SK-N-SH treated with all-trans-retinoic acid at 6 μM for 48 hours (cell line): ENCODE data around the gene RHAG.
"Not testable (repeated sequence)": the region's sequence is repeated elsewhere in the genome, so short reads cannot be mapped to it uniquely, and the experiment has no call there.

ENCODE experiments used
- ATAC-seq: fragments of 200-7000 bp; cut with Tn5 transposase; 3 replicates; pipeline ENCODE4 v1.9.1; 2020; ENCODE audit warnings: mild to moderate bottlenecking, moderate library complexity
- ARNTL ChIP-seq: fragments of 450-650 bp; formaldehyde crosslinking; IDR thresholded peaks from 2 replicates; pipeline ENCODE4 v1.5.0; 2020; ENCODE audit warnings: low read depth, mild to moderate bottlenecking, moderate library complexity, borderline replicate concordance
- BACH2 ChIP-seq: fragments of 250-450 bp; sonication (Bioruptor Pico); IDR thresholded peaks from 2 replicates; pipeline ENCODE4 v1.9.0; 2021; ENCODE audit warnings: mild to moderate bottlenecking, borderline replicate concordance
- CSDC2 ChIP-seq: fragments of 250-450 bp; sonication (Bioruptor Pico); IDR thresholded peaks from 2 replicates; pipeline ENCODE4 v1.5.0; 2020; ENCODE audit warnings: mild to moderate bottlenecking, moderate library complexity
- ESRRG ChIP-seq: fragments of 250-450 bp; sonication (Bioruptor Pico); IDR thresholded peaks from 2 replicates; pipeline ENCODE4 v1.6.1; 2021; ENCODE audit warnings: mild to moderate bottlenecking
- GLIS3 ChIP-seq: fragments of 250-450 bp; sonication (Bioruptor Pico); IDR thresholded peaks from 2 replicates; pipeline ENCODE4 v1.5.0; 2020; ENCODE audit warnings: mild to moderate bottlenecking, moderate library complexity
- ISL1 ChIP-seq: fragments of 250-450 bp; sonication (Bioruptor Pico); IDR thresholded peaks from 2 replicates; pipeline ENCODE4 v2.1.2; 2022; ENCODE audit warnings: mild to moderate bottlenecking, moderate library complexity
- OSR1 ChIP-seq: fragments of 250-450 bp; sonication (Bioruptor Pico); IDR thresholded peaks from 2 replicates; pipeline ENCODE4 v1.8.0; 2022; ENCODE audit warnings: moderate library complexity, mild to moderate bottlenecking, inconsistent platforms
- PPARA ChIP-seq: fragments of 250-450 bp; sonication (Bioruptor Pico); IDR thresholded peaks from 2 replicates; pipeline ENCODE4 v1.5.0; 2020; ENCODE audit warnings: mild to moderate bottlenecking, borderline replicate concordance
- RARB ChIP-seq: fragments of 250-450 bp; sonication (Bioruptor Pico); IDR thresholded peaks from 2 replicates; pipeline ENCODE4 v1.8.0; 2021; ENCODE audit warnings: mild to moderate bottlenecking, moderate library complexity
- TCF4 ChIP-seq: fragments of 250-450 bp; sonication (Bioruptor Pico); IDR thresholded peaks from 2 replicates; pipeline ENCODE4 v1.8.0; 2021; ENCODE audit warnings: mild to moderate bottlenecking, moderate library complexity, borderline replicate concordance
- TOX ChIP-seq: fragments of 250-450 bp; sonication (Bioruptor Pico); IDR thresholded peaks from 2 replicates; pipeline ENCODE4 v1.8.0; 2021; ENCODE audit warnings: mild to moderate bottlenecking, moderate library complexity, borderline replicate concordance
- ZC3H10 ChIP-seq: fragments of 250-450 bp; sonication (Bioruptor Pico); IDR thresholded peaks from 2 replicates; pipeline ENCODE4 v1.5.1; 2021; ENCODE audit warnings: mild to moderate bottlenecking, moderate library complexity
- ZFP3 ChIP-seq: fragments of 250-450 bp; sonication (Bioruptor Pico); IDR thresholded peaks from 2 replicates; pipeline ENCODE4 v1.5.0; 2020; ENCODE audit warnings: mild to moderate bottlenecking, moderate library complexity
- ZNF565 ChIP-seq: fragments of 450-650 bp; formaldehyde crosslinking; conservative IDR thresholded peaks from 2 replicates; pipeline ENCODE4 v1.5.0; 2020; ENCODE audit warnings: low read depth, mild to moderate bottlenecking, moderate library complexity
- ZNF70 ChIP-seq: fragments of 450-650 bp; formaldehyde crosslinking; IDR thresholded peaks from 2 replicates; pipeline ENCODE4 v1.5.0; 2020; ENCODE audit warnings: mild to moderate bottlenecking, moderate library complexity
- ZNF8 ChIP-seq: fragments of 450-650 bp; formaldehyde crosslinking; IDR thresholded peaks from 2 replicates; pipeline ENCODE4 v1.5.0; 2020; ENCODE audit warnings: mild to moderate bottlenecking, moderate library complexity
- TF ChIP-seq, protein P1 (sequence below): fragments of 250-450 bp; sonication (Bioruptor Pico); IDR thresholded peaks from 2 replicates; pipeline ENCODE4 v1.8.0; 2020; ENCODE audit warnings: mild to moderate bottlenecking, moderate library complexity, borderline replicate concordance
- TF ChIP-seq, protein P2 (sequence below): fragments of 250-450 bp; sonication (Bioruptor Pico); IDR thresholded peaks from 2 replicates; pipeline ENCODE4 v1.5.1; 2021; ENCODE audit warnings: mild to moderate bottlenecking, moderate library complexity
- TF ChIP-seq, protein P3 (sequence below): fragments of 250-450 bp; sonication (Bioruptor Pico); IDR thresholded peaks from 2 replicates; pipeline ENCODE4 v1.5.0; 2020; ENCODE audit warnings: mild to moderate bottlenecking, moderate library complexity
- TF ChIP-seq, protein P4 (sequence below): fragments of 250-450 bp; sonication (Bioruptor Pico); IDR thresholded peaks from 2 replicates; pipeline ENCODE4 v1.5.1; 2020; ENCODE audit warnings: low read depth, mild to moderate bottlenecking, moderate library complexity

RHAG gene

DNA sequence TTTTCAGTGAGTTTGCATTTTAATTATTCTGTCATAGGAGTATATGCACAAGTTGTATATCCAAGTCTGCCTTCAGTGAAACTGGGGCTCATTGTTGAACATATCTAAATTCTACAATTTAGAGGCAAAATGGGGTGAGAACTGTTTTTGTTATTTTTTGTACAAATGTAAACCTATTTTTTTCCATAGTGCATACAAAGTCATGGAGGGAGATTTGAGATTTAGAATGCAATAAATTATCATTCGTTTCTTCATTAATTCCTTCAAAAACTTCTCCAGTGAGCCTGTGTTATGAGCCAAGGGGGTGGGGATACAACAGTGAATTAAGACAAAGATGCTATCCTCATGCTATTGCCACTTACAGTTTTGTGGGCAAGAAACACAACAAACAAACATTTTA lies 29.8 kb upstream of the RHAG start:
- ATAC-seq: no peak
- TF ChIP-seq ZC3H10 (no peak), TOX (CRISPR knock-in tag) (no peak), RARB (CRISPR knock-in tag) (no peak), ZNF70 (CRISPR knock-in tag) (no peak), GLIS3 (no peak), ISL1 (CRISPR knock-in tag) (no peak)
- TF ChIP-seq, protein P1, sequence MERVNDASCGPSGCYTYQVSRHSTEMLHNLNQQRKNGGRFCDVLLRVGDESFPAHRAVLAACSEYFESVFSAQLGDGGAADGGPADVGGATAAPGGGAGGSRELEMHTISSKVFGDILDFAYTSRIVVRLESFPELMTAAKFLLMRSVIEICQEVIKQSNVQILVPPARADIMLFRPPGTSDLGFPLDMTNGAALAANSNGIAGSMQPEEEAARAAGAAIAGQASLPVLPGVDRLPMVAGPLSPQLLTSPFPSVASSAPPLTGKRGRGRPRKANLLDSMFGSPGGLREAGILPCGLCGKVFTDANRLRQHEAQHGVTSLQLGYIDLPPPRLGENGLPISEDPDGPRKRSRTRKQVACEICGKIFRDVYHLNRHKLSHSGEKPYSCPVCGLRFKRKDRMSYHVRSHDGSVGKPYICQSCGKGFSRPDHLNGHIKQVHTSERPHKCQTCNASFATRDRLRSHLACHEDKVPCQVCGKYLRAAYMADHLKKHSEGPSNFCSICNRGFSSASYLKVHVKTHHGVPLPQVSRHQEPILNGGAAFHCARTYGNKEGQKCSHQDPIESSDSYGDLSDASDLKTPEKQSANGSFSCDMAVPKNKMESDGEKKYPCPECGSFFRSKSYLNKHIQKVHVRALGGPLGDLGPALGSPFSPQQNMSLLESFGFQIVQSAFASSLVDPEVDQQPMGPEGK (CRISPR knock-in tag): no peak
- TF ChIP-seq, all 23 proteins: peak for 0

DNA sequence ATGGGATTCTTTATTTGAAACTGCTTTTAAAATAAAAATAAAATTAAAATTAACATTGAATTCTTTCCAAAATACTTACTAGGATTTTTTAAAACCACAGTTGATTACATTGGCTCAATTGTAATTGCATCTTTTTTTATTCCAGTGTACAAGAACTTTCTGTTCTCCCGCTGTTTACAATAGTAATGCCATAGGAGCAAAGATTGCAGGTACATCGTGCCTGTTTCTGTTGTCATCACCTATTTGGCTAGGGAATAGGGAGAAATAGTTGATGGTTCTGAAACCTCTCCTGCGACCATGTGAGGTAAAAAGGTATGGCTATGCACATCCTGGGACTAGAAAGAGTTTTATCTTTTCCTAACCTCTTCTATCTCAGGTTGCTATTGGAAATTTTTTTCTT lies 28.2 kb upstream of the RHAG start:
- no peak for TF ChIP-seq TCF4 (CRISPR knock-in tag)
- TF ChIP-seq, protein P1 (CRISPR knock-in tag): no peak
- no peak for TF ChIP-seq ZC3H10
- no peak for TF ChIP-seq ZNF565 (CRISPR knock-in tag)
- TF ChIP-seq, protein P2, sequence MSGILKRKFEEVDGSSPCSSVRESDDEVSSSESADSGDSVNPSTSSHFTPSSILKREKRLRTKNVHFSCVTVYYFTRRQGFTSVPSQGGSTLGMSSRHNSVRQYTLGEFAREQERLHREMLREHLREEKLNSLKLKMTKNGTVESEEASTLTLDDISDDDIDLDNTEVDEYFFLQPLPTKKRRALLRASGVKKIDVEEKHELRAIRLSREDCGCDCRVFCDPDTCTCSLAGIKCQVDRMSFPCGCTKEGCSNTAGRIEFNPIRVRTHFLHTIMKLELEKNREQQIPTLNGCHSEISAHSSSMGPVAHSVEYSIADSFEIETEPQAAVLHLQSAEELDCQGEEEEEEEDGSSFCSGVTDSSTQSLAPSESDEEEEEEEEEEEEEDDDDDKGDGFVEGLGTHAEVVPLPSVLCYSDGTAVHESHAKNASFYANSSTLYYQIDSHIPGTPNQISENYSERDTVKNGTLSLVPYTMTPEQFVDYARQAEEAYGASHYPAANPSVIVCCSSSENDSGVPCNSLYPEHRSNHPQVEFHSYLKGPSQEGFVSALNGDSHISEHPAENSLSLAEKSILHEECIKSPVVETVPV (CRISPR knock-in tag): no peak
- no peak for ATAC-seq

DNA sequence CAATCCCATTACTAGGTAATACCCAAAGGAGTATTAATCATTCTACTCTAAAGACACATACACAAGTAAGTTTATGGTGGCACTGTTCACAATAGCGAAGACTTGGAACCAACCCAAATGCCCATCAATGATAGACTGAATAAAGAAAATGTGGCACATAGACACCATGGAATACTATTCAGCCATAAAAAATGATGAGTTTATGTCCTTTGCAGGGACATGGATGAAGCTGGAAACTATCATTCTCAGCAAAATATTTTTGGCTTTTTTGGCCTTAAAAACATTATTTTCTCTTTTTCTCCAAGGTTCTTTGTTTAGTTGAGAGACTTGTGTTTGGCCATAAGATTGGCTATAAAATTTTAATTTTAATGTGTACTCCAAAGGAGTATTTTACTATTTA lies 27.4 kb upstream of the RHAG start:
- ATAC-seq: not testable (repeated sequence)

DNA sequence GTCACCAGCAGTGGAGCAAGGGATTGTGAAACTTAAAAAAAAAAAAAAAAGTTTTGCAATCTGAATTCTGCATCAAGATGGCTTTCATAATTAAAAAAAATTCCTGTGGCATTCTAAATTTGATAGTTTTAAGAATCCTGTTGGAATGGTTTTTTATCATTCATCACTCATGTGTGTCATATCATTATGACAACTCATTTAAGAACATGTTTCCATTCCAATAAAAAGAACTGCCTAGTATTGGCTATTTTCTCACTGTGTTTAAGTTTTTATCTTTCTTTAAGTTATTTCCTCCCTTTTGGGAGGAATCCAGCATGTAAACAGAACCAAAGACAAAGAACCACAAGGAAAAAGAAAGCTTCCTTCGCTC lies 26.2 kb upstream of the RHAG start:
- TF ChIP-seq GLIS3 (no peak), ZNF565 (CRISPR knock-in tag) (no peak), ESRRG (CRISPR knock-in tag) (no peak), OSR1 (CRISPR knock-in tag) (no peak), CSDC2 (no peak), ARNTL (CRISPR knock-in tag) (no peak), BACH2 (no peak), RARB (CRISPR knock-in tag) (no peak), ZFP3 (no peak), TCF4 (CRISPR knock-in tag) (no peak), PPARA (CRISPR knock-in tag) (no peak), ZNF8 (CRISPR knock-in tag) (no peak), TOX (CRISPR knock-in tag) (no peak)
- TF ChIP-seq, protein P3, sequence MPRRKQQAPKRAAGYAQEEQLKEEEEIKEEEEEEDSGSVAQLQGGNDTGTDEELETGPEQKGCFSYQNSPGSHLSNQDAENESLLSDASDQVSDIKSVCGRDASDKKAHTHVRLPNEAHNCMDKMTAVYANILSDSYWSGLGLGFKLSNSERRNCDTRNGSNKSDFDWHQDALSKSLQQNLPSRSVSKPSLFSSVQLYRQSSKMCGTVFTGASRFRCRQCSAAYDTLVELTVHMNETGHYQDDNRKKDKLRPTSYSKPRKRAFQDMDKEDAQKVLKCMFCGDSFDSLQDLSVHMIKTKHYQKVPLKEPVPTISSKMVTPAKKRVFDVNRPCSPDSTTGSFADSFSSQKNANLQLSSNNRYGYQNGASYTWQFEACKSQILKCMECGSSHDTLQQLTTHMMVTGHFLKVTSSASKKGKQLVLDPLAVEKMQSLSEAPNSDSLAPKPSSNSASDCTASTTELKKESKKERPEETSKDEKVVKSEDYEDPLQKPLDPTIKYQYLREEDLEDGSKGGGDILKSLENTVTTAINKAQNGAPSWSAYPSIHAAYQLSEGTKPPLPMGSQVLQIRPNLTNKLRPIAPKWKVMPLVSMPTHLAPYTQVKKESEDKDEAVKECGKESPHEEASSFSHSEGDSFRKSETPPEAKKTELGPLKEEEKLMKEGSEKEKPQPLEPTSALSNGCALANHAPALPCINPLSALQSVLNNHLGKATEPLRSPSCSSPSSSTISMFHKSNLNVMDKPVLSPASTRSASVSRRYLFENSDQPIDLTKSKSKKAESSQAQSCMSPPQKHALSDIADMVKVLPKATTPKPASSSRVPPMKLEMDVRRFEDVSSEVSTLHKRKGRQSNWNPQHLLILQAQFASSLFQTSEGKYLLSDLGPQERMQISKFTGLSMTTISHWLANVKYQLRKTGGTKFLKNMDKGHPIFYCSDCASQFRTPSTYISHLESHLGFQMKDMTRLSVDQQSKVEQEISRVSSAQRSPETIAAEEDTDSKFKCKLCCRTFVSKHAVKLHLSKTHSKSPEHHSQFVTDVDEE (CRISPR knock-in tag): no peak
- TF ChIP-seq, protein P2 (CRISPR knock-in tag): no peak
- TF ChIP-seq, protein P1 (CRISPR knock-in tag): no peak
- TF ChIP-seq, protein P4, sequence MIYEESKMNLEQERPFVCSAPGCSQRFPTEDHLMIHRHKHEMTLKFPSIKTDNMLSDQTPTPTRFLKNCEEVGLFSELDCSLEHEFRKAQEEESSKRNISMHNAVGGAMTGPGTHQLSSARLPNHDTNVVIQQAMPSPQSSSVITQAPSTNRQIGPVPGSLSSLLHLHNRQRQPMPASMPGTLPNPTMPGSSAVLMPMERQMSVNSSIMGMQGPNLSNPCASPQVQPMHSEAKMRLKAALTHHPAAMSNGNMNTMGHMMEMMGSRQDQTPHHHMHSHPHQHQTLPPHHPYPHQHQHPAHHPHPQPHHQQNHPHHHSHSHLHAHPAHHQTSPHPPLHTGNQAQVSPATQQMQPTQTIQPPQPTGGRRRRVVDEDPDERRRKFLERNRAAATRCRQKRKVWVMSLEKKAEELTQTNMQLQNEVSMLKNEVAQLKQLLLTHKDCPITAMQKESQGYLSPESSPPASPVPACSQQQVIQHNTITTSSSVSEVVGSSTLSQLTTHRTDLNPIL (CRISPR knock-in tag): no peak
- ATAC-seq: no peak
